C4-2B (cell line): ENCODE data around the gene HDHD3.
"Not testable (repeated sequence)": the region's sequence is repeated elsewhere in the genome, so short reads cannot be mapped to it uniquely, and the experiment has no call there.

Experiments
- ZFX ChIP-seq: fragments of 450-650 bp; IDR thresholded peaks from 2 replicates; pipeline ENCODE4 v1.6.1; 2017
- TF ChIP-seq, protein P1 (sequence below): fragments of 450-650 bp; conservative IDR thresholded peaks from 2 replicates; pipeline ENCODE4 v1.5.1; 2017; ENCODE audit warnings: mild to moderate bottlenecking

DNA sequence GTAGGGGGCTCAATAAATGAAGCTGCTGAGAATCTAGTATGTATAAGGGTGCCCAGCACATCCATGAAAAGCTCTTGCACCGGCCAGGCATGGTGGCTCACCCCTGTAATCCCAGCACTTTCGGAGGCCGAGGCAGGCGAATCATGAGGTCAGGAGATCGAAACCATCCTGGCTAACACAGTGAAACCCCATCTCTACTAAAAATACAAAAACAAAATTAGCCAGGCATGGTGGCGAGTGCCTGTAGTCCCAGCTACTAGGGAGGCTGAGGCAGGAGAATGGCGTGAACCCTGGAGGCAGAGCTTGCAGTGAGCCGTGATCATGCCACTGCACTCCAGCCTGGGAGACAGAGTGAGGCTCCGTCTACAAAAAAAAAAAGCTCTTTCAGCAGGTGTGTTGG lies 29.6 kb upstream of the HDHD3 start:
- TF ChIP-seq, protein P1, sequence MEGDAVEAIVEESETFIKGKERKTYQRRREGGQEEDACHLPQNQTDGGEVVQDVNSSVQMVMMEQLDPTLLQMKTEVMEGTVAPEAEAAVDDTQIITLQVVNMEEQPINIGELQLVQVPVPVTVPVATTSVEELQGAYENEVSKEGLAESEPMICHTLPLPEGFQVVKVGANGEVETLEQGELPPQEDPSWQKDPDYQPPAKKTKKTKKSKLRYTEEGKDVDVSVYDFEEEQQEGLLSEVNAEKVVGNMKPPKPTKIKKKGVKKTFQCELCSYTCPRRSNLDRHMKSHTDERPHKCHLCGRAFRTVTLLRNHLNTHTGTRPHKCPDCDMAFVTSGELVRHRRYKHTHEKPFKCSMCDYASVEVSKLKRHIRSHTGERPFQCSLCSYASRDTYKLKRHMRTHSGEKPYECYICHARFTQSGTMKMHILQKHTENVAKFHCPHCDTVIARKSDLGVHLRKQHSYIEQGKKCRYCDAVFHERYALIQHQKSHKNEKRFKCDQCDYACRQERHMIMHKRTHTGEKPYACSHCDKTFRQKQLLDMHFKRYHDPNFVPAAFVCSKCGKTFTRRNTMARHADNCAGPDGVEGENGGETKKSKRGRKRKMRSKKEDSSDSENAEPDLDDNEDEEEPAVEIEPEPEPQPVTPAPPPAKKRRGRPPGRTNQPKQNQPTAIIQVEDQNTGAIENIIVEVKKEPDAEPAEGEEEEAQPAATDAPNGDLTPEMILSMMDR = not testable (repeated sequence)
- not testable (repeated sequence) for TF ChIP-seq ZFX
